ENCODE results near the gene FSTL4. TPM values are rescaled to one million over a fixed set of nuclear protein-coding genes. Genes with fewer than 3 reads are reported as not detected.
A peak's percentile ranks its signal among the peaks of the same experiment; 100 is the strongest.

The FSTL4 gene
- polyA plus RNA-seq, 1 donor (not counting 4 experiments of a cell fraction or from before 2014, with no cell fraction given), result 1.7 TPM

DNA sequence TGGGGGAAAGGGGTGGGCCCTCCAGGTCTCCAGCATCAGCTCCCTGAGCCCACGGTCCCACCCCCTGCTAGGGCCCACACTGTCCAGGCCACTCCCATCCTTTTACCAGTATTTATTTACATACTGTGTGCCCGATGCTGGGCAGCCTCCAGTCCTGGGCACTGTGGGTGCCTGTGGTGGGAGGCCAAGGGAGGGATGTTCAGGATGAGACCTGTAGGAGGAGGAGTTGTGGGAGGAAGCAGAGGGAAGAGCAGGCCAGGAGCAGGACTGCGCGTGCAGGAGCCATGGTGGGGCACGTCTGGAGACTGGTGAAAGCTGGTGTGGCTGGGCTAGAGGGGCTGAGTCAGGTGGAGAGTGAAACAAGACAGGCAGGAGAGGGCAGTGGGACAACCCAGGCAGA is 293.1 kb downstream of the FSTL4 start:
- H4K20me1 ChIP-seq (ENCODE audit: control insufficient read depth, extremely low read depth, insufficient read depth, low read length), result no peaks in the 10 kb centered on the region
- H3K9ac ChIP-seq (ENCODE audit: control insufficient read depth, extremely low read depth, insufficient read depth, low read length), result no peak overlapping the region
- no peak overlapping the region for H3K27ac ChIP-seq (ENCODE audit: control insufficient read depth, insufficient read depth, low read length)
- no peaks in the 10 kb centered on the region for H3K9me3 ChIP-seq (ENCODE audit: control insufficient read depth, low read depth, low read length)
- no peaks in the 10 kb centered on the region for H3K79me2 ChIP-seq (ENCODE audit: control insufficient read depth, insufficient read depth, low read length)
- H3K27me3 ChIP-seq (ENCODE audit: control insufficient read depth, extremely low read depth, insufficient read depth, low read length), result no peaks in the 10 kb centered on the region
- no peak for FAIRE-seq
- no peak overlapping the region for H3K4me3 ChIP-seq (ENCODE audit: control insufficient read depth in 2 of 3, extremely low read depth in 1 of 3, insufficient read depth in 2 of 3, low read depth in 1 of 3, low read length in 3 of 3)
- H3K4me1 ChIP-seq (ENCODE audit: control insufficient read depth, extremely low read depth, insufficient read depth, low read length), result peaks cover 9% of the 10 kb centered on the region
- no peak overlapping the region for H2AFZ ChIP-seq (ENCODE audit: control insufficient read depth, low read length)
- DNase-seq (ENCODE audit: low read depth, low spot score), result no peak
- H3K4me2 ChIP-seq (ENCODE audit: control insufficient read depth, extremely low read depth, insufficient read depth, low read depth, low read length), result no peak overlapping the region
- dilution Hi-C loops (cut with MboI; ENCODE audit: extremely low pct_ligation_motif_present, low sequenced_read_pairs), result no loop called here
- H3K36me3 ChIP-seq (ENCODE audit: control insufficient read depth in 2 of 2, extremely low read depth in 1 of 2, insufficient read depth in 2 of 2, low read length in 2 of 2), result no peaks in the 10 kb centered on the region
- TF ChIP-seq, protein P1, sequence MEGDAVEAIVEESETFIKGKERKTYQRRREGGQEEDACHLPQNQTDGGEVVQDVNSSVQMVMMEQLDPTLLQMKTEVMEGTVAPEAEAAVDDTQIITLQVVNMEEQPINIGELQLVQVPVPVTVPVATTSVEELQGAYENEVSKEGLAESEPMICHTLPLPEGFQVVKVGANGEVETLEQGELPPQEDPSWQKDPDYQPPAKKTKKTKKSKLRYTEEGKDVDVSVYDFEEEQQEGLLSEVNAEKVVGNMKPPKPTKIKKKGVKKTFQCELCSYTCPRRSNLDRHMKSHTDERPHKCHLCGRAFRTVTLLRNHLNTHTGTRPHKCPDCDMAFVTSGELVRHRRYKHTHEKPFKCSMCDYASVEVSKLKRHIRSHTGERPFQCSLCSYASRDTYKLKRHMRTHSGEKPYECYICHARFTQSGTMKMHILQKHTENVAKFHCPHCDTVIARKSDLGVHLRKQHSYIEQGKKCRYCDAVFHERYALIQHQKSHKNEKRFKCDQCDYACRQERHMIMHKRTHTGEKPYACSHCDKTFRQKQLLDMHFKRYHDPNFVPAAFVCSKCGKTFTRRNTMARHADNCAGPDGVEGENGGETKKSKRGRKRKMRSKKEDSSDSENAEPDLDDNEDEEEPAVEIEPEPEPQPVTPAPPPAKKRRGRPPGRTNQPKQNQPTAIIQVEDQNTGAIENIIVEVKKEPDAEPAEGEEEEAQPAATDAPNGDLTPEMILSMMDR (optimal IDR thresholded peaks at IDR 0.05 in 1 of 3, IDR thresholded peaks at IDR 0.05 in 1 of 3, conservative IDR thresholded peaks at IDR 0.05 in 1 of 3; ENCODE audit: extremely low read depth in 1 of 3, insufficient read depth in 2 of 3, low read length in 3 of 3), result no peak
- no peak for TF ChIP-seq EZH2 (IDR thresholded peaks at IDR 0.05; ENCODE audit: low read length)
- peaks cover 2% of the 10 kb centered on the region for H3K9me1 ChIP-seq (ENCODE audit: control insufficient read depth, extremely low read depth, insufficient read depth, low read length)

DNA sequence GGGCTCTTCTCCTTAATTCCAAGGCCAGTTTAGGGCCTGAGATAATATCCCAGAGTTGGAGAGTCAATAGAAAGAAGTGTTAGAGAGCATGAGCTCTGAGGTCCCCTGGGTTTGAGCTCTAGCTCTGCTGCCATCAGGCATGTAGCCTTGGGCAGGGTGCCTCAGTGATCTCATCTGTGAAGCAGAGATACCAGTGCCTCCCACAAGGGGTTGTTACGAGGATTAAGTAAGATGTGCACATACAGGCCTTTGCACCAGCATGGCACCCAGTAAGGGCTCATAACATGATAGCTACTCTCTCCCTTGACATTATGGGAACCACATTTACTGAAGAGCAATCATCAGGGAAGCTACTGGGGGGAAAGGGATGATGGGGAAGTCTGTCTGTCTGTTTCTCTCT is 294.8 kb downstream of the FSTL4 start:
- FAIRE-seq, result no peak
- Histone ChIP-seq H3K9me3 (ENCODE audit: control insufficient read depth, low read depth, low read length) (no peaks in the 10 kb centered on the region), H3K9ac (ENCODE audit: control insufficient read depth, extremely low read depth, insufficient read depth, low read length) (no peak overlapping the region), H3K27ac (ENCODE audit: control insufficient read depth, insufficient read depth, low read length) (no peak overlapping the region), H3K9me1 (ENCODE audit: control insufficient read depth, extremely low read depth, insufficient read depth, low read length) (peaks cover 2% of the 10 kb centered on the region), H3K79me2 (ENCODE audit: control insufficient read depth, insufficient read depth, low read length) (no peaks in the 10 kb centered on the region), H2AFZ (ENCODE audit: control insufficient read depth, low read length) (no peak overlapping the region), H3K36me3 (ENCODE audit: control insufficient read depth in 2 of 2, extremely low read depth in 1 of 2, insufficient read depth in 2 of 2, low read length in 2 of 2) (no peaks in the 10 kb centered on the region), H3K4me1 (ENCODE audit: control insufficient read depth, extremely low read depth, insufficient read depth, low read length) (peaks cover 9% of the 10 kb centered on the region), H3K4me3 (ENCODE audit: control insufficient read depth in 2 of 3, extremely low read depth in 1 of 3, insufficient read depth in 2 of 3, low read depth in 1 of 3, low read length in 3 of 3) (no peak overlapping the region), H3K4me2 (ENCODE audit: control insufficient read depth, extremely low read depth, insufficient read depth, low read depth, low read length) (no peak overlapping the region), H3K27me3 (ENCODE audit: control insufficient read depth, extremely low read depth, insufficient read depth, low read length) (no peaks in the 10 kb centered on the region), H4K20me1 (ENCODE audit: control insufficient read depth, extremely low read depth, insufficient read depth, low read length) (no peaks in the 10 kb centered on the region)
- no peak for TF ChIP-seq EZH2 (IDR thresholded peaks at IDR 0.05; ENCODE audit: low read length)
- TF ChIP-seq, protein P1 (optimal IDR thresholded peaks at IDR 0.05 in 1 of 3, IDR thresholded peaks at IDR 0.05 in 1 of 3, conservative IDR thresholded peaks at IDR 0.05 in 1 of 3; ENCODE audit: extremely low read depth in 1 of 3, insufficient read depth in 2 of 3, low read length in 3 of 3), result peak in 1 of 3 experiments; percentile 16
- dilution Hi-C loops (cut with MboI; ENCODE audit: extremely low pct_ligation_motif_present, low sequenced_read_pairs), result no loop called here
- DNase-seq (ENCODE audit: low read depth, low spot score), result no peak

All from keratinocyte (primary cell).